Measurements from ENCODE around the gene ORC6. TPM values are rescaled to one million over a fixed set of nuclear protein-coding genes. Genes with fewer than 3 reads are reported as not detected.

ORC6 gene
- total and polyA plus RNA-seq, 10 of the 15 experiments (the other 5 are each of a cell fraction or from before 2014, with no cell fraction given) = 25.7 to 88.5 (median 49.1) TPM

GRCh38 chr16:46702030-46702429 lies 12.6 kb downstream of the ORC6 start:
- peak; percentile 53 for TF ChIP-seq JUNB (IDR thresholded peaks at IDR 0.05)
- TF ChIP-seq SIN3A (IDR thresholded peaks at IDR 0.05; ENCODE audit: low read depth, low read length) = no peak
- Histone ChIP-seq H3K27me3 (replicated peaks in 1 of 2; ENCODE audit: control insufficient read depth in 2 of 2, insufficient read depth in 2 of 2, low read length in 1 of 2) (no peaks in the 10 kb centered on the region), H3K9me3 (replicated peaks; ENCODE audit: control insufficient read depth, insufficient read depth, low read length) (no peaks in the 10 kb centered on the region), H4K20me1 (ENCODE audit: control insufficient read depth, insufficient read depth) (no peaks in the 10 kb centered on the region), H3K9ac (ENCODE audit: control insufficient read depth, insufficient read depth, low read length) (no peak overlapping the region), H2AFZ (ENCODE audit: control insufficient read depth, low read depth, low read length) (no peak overlapping the region), H3K79me2 (ENCODE audit: control insufficient read depth, insufficient read depth, low read length) (no peaks in the 10 kb centered on the region), H3K27ac (ENCODE audit: control insufficient read depth, insufficient read depth) (no peak overlapping the region), H3K4me2 (ENCODE audit: control insufficient read depth, insufficient read depth) (no peak overlapping the region), H3K36me3 (ENCODE audit: control insufficient read depth in 2 of 2, insufficient read depth in 2 of 2, low read length in 1 of 2) (peaks cover 0 to 6% of the 10 kb centered on the region in 2 experiments; a peak in 1 of 4 replicates), H3K4me3 (no peak overlapping the region), H3K4me1 (ENCODE audit: control insufficient read depth, insufficient read depth, low read length) (no peaks in the 10 kb centered on the region)
- BruUV-seq (replicated peaks) = no TSS peak
- 2% methylated on average over 2 of the region's 2 CpGs for WGBS (ENCODE audit: insufficient coverage, insufficient replicate concordance, low lambda C conversion rate, missing lambda C conversion rate)
- intact Hi-C loops (cut with micrococcal nuclease; ENCODE audit: unreplicated experiment) (no loop called here), in situ Hi-C loops (cut with MboI) (no loop called here)
- DNase-seq (ENCODE audit: low read depth, low spot score) (no peak), ATAC-seq (no peak), FAIRE-seq (no peak)
- CTCF ChIA-PET = no interaction called here
- SMC1A ChIA-PET (ENCODE audit: uncharacterized antibody, unreplicated experiment) = no interaction called here
- POLR2A ChIA-PET = interaction anchor here (0.6 kb wide), 1 partner anchor 67 kb away, joined by 3 read pairs; no protein-coding TSS in a partner anchor
- RAD21 ChIA-PET (ENCODE audit: unreplicated experiment) = interaction anchor here (0.6 kb wide), 1 partner anchor 82 kb away, joined by 3 read pairs; no protein-coding TSS in a partner anchor

- Histone ChIP-seq H3K27ac (ENCODE audit: control insufficient read depth, insufficient read depth) (no peak overlapping the region), H3K4me1 (ENCODE audit: control insufficient read depth, insufficient read depth, low read length) (no peaks in the 10 kb centered on the region), H4K20me1 (ENCODE audit: control insufficient read depth, insufficient read depth) (no peaks in the 10 kb centered on the region), H3K9me3 (replicated peaks; ENCODE audit: control insufficient read depth, insufficient read depth, low read length) (no peaks in the 10 kb centered on the region), H3K9ac (ENCODE audit: control insufficient read depth, insufficient read depth, low read length) (no peak overlapping the region), H3K4me2 (ENCODE audit: control insufficient read depth, insufficient read depth) (no peak overlapping the region), H3K79me2 (ENCODE audit: control insufficient read depth, insufficient read depth, low read length) (no peaks in the 10 kb centered on the region), H3K4me3 (no peak overlapping the region), H2AFZ (ENCODE audit: control insufficient read depth, low read depth, low read length) (no peak overlapping the region), H3K36me3 (ENCODE audit: control insufficient read depth in 2 of 2, insufficient read depth in 2 of 2, low read length in 1 of 2) (no peaks in the 10 kb centered on the region; a peak in 1 of 4 replicates), H3K27me3 (replicated peaks in 1 of 2; ENCODE audit: control insufficient read depth in 2 of 2, insufficient read depth in 2 of 2, low read length in 1 of 2) (no peaks in the 10 kb centered on the region)
- ChIA-PET CTCF (interaction anchor here (0.9 to 3.4 kb wide), 3 partner anchors 15 to 85 kb away, joined by 3 to 15 read pairs (median 4); no protein-coding TSS in a partner anchor), POLR2A (no interaction called here), SMC1A (ENCODE audit: uncharacterized antibody, unreplicated experiment) (interaction anchor here (1.3 to 1.9 kb wide), 2 partner anchors 15 to 37 kb away, joined by 4 to 9 read pairs; no protein-coding TSS in a partner anchor), RAD21 (ENCODE audit: unreplicated experiment) (interaction anchor here (0.7 kb wide), 1 partner anchor 202 kb away, joined by 5 read pairs; no protein-coding TSS in a partner anchor)
- ATAC-seq (no peak), DNase-seq (ENCODE audit: low read depth, low spot score) (no peak), FAIRE-seq (no peak)
- in situ Hi-C loops (cut with MboI) (no loop called here), intact Hi-C loops (cut with micrococcal nuclease; ENCODE audit: unreplicated experiment) (no loop called here)
- 0% methylated on average over 1 of the region's 1 CpG for WGBS (ENCODE audit: insufficient coverage, insufficient replicate concordance, low lambda C conversion rate, missing lambda C conversion rate)
- no TSS peak for BruUV-seq (replicated peaks)
- no peak for TF ChIP-seq MXI1 (IDR thresholded peaks at IDR 0.05; ENCODE audit: low read depth, low read length)
- TF ChIP-seq FOXM1 (IDR thresholded peaks at IDR 0.05; ENCODE audit: low read depth, low read length) = no peak
- TF ChIP-seq NR2C2 (IDR thresholded peaks at IDR 0.05; ENCODE audit: borderline replicate concordance, control insufficient read depth, insufficient read length, low read depth) = no peak
- TF ChIP-seq ASH2L (IDR thresholded peaks at IDR 0.05; ENCODE audit: borderline replicate concordance, low read depth) = no peak
- no peak for TF ChIP-seq HDAC6 (IDR thresholded peaks at IDR 0.05; ENCODE audit: unreplicated experiment)
- no peak for TF ChIP-seq ELK1 (IDR thresholded peaks at IDR 0.05; ENCODE audit: low read depth, low read length)
- TF ChIP-seq DPF2 (IDR thresholded peaks at IDR 0.05) = no peak
- TF ChIP-seq MTA2 (IDR thresholded peaks at IDR 0.05; ENCODE audit: low read depth) = no peak
- no peak for TF ChIP-seq CTCF (IDR thresholded peaks at IDR 0.05 in 2 of 3, conservative IDR thresholded peaks at IDR 0.05 in 1 of 3; ENCODE audit: control insufficient read depth in 2 of 3, extremely low read depth in 1 of 3, insufficient read depth in 1 of 3, low read depth in 3 of 3, low read length in 3 of 3)
- TF ChIP-seq SPI1 (IDR thresholded peaks at IDR 0.05; ENCODE audit: borderline replicate concordance, insufficient read depth, low read depth, low read length) = no peak
- no peak for TF ChIP-seq HDGF (IDR thresholded peaks at IDR 0.05)
- no peak for TF ChIP-seq MTA3 (IDR thresholded peaks at IDR 0.05; ENCODE audit: borderline replicate concordance, low read length)
- TF ChIP-seq POLR2AphosphoS2 (IDR thresholded peaks at IDR 0.05; ENCODE audit: low read depth, low read length) = no peak
- no peak for TF ChIP-seq CBFB (IDR thresholded peaks at IDR 0.05; ENCODE audit: low read depth)
Observed at GRCh38 chr16:46706642-46707041, 17.2 kb downstream of the ORC6 start.

Measured in GM12878 (cell line).